ENCODE data around the gene BCORL1. TPM values are rescaled to one million over a fixed set of nuclear protein-coding genes. Genes with fewer than 3 reads are reported as not detected.

BCORL1 gene
- total and polyA plus RNA-seq, 2 of the 8 experiments (the other 6 are each of a cell fraction or from before 2014, with no cell fraction given) = 1.4 to 6.2 TPM

DNA sequence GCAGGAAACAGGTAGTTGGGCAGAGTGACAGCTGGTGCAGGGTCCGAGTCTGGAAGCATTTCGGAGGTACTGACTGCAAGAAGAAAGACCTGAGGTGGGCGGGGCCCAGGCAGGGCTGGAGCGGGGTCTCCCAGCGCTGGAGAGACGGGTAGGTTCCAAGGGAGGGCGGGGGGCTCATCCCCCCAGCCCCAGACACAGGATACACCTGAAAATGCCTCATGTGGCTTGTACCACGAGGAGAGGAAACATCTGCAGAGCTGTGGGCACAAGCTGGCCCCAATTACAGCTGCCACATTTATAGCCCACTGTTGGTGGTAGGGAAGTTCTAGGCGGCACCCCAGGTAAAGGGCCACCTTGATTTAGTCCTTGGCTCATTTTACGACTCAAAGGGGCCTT, 89.9 kb downstream of the BCORL1 start (continued):
- TF ChIP-seq, protein P1, sequence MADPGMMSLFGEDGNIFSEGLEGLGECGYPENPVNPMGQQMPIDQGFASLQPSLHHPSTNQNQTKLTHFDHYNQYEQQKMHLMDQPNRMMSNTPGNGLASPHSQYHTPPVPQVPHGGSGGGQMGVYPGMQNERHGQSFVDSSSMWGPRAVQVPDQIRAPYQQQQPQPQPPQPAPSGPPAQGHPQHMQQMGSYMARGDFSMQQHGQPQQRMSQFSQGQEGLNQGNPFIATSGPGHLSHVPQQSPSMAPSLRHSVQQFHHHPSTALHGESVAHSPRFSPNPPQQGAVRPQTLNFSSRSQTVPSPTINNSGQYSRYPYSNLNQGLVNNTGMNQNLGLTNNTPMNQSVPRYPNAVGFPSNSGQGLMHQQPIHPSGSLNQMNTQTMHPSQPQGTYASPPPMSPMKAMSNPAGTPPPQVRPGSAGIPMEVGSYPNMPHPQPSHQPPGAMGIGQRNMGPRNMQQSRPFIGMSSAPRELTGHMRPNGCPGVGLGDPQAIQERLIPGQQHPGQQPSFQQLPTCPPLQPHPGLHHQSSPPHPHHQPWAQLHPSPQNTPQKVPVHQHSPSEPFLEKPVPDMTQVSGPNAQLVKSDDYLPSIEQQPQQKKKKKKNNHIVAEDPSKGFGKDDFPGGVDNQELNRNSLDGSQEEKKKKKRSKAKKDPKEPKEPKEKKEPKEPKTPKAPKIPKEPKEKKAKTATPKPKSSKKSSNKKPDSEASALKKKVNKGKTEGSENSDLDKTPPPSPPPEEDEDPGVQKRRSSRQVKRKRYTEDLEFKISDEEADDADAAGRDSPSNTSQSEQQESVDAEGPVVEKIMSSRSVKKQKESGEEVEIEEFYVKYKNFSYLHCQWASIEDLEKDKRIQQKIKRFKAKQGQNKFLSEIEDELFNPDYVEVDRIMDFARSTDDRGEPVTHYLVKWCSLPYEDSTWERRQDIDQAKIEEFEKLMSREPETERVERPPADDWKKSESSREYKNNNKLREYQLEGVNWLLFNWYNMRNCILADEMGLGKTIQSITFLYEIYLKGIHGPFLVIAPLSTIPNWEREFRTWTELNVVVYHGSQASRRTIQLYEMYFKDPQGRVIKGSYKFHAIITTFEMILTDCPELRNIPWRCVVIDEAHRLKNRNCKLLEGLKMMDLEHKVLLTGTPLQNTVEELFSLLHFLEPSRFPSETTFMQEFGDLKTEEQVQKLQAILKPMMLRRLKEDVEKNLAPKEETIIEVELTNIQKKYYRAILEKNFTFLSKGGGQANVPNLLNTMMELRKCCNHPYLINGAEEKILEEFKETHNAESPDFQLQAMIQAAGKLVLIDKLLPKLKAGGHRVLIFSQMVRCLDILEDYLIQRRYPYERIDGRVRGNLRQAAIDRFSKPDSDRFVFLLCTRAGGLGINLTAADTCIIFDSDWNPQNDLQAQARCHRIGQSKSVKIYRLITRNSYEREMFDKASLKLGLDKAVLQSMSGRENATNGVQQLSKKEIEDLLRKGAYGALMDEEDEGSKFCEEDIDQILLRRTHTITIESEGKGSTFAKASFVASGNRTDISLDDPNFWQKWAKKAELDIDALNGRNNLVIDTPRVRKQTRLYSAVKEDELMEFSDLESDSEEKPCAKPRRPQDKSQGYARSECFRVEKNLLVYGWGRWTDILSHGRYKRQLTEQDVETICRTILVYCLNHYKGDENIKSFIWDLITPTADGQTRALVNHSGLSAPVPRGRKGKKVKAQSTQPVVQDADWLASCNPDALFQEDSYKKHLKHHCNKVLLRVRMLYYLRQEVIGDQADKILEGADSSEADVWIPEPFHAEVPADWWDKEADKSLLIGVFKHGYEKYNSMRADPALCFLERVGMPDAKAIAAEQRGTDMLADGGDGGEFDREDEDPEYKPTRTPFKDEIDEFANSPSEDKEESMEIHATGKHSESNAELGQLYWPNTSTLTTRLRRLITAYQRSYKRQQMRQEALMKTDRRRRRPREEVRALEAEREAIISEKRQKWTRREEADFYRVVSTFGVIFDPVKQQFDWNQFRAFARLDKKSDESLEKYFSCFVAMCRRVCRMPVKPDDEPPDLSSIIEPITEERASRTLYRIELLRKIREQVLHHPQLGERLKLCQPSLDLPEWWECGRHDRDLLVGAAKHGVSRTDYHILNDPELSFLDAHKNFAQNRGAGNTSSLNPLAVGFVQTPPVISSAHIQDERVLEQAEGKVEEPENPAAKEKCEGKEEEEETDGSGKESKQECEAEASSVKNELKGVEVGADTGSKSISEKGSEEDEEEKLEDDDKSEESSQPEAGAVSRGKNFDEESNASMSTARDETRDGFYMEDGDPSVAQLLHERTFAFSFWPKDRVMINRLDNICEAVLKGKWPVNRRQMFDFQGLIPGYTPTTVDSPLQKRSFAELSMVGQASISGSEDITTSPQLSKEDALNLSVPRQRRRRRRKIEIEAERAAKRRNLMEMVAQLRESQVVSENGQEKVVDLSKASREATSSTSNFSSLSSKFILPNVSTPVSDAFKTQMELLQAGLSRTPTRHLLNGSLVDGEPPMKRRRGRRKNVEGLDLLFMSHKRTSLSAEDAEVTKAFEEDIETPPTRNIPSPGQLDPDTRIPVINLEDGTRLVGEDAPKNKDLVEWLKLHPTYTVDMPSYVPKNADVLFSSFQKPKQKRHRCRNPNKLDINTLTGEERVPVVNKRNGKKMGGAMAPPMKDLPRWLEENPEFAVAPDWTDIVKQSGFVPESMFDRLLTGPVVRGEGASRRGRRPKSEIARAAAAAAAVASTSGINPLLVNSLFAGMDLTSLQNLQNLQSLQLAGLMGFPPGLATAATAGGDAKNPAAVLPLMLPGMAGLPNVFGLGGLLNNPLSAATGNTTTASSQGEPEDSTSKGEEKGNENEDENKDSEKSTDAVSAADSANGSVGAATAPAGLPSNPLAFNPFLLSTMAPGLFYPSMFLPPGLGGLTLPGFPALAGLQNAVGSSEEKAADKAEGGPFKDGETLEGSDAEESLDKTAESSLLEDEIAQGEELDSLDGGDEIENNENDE (IDR thresholded peaks at IDR 0.05; ENCODE audit: insufficient replicate concordance, low read length) = no peak
- TF ChIP-seq TAF1 (IDR thresholded peaks at IDR 0.05; ENCODE audit: low read depth, low read length) = no peak
- TF ChIP-seq PHF8 (conservative IDR thresholded peaks at IDR 0.05; ENCODE audit: low read depth, low read length) = no peak
- no peak for TF ChIP-seq CHD2 (IDR thresholded peaks at IDR 0.05; ENCODE audit: low read length)
- TF ChIP-seq JUN (IDR thresholded peaks at IDR 0.05; ENCODE audit: low read depth, low read length) = no peak
- no peak for TF ChIP-seq POLR2A (IDR thresholded peaks at IDR 0.05; ENCODE audit: control extremely low read depth in 1 of 2, low read depth in 2 of 2, low read length in 2 of 2)
- TF ChIP-seq, protein P2, sequence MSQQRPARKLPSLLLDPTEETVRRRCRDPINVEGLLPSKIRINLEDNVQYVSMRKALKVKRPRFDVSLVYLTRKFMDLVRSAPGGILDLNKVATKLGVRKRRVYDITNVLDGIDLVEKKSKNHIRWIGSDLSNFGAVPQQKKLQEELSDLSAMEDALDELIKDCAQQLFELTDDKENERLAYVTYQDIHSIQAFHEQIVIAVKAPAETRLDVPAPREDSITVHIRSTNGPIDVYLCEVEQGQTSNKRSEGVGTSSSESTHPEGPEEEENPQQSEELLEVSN (IDR thresholded peaks at IDR 0.05) = no peak
- no peak for TF ChIP-seq GABPA (IDR thresholded peaks at IDR 0.05; ENCODE audit: borderline replicate concordance, insufficient read depth, low read length)
- no peak for TF ChIP-seq POU5F1 (IDR thresholded peaks at IDR 0.05; ENCODE audit: low read depth, low read length)
- no peak for TF ChIP-seq RXRA (IDR thresholded peaks at IDR 0.05; ENCODE audit: insufficient read depth, low read depth, low read length)
- TF ChIP-seq SIRT6 (IDR thresholded peaks at IDR 0.05; ENCODE audit: low read length) = no peak
- no peak for TF ChIP-seq MAFK (IDR thresholded peaks at IDR 0.05; ENCODE audit: low read depth, low read length)
- no peak for TF ChIP-seq SIX5 (IDR thresholded peaks at IDR 0.05; ENCODE audit: low read depth, low read length)
